Activated CD4-positive, CD25-positive, alpha-beta regulatory T cell treated with anti-CD3 and anti-CD28 coated beads, Interleukin-2, amount 50 U/mL, for 24 hours (primary cell): ENCODE results near the gene COPS4.
"Not testable (repeated sequence)": the region's sequence is repeated elsewhere in the genome, so short reads cannot be mapped to it uniquely, and the experiment has no call there.

ENCODE experiments used
- ATAC-seq, 2 donors: fragments of 150-1000 bp; cut with Tn5 transposase; one replicate each; pipeline ENCODE4 v1.10.0; 2021; ENCODE audit warnings: mild to moderate bottlenecking in 1 of 2, moderate library complexity in 1 of 2

Gene COPS4

DNA sequence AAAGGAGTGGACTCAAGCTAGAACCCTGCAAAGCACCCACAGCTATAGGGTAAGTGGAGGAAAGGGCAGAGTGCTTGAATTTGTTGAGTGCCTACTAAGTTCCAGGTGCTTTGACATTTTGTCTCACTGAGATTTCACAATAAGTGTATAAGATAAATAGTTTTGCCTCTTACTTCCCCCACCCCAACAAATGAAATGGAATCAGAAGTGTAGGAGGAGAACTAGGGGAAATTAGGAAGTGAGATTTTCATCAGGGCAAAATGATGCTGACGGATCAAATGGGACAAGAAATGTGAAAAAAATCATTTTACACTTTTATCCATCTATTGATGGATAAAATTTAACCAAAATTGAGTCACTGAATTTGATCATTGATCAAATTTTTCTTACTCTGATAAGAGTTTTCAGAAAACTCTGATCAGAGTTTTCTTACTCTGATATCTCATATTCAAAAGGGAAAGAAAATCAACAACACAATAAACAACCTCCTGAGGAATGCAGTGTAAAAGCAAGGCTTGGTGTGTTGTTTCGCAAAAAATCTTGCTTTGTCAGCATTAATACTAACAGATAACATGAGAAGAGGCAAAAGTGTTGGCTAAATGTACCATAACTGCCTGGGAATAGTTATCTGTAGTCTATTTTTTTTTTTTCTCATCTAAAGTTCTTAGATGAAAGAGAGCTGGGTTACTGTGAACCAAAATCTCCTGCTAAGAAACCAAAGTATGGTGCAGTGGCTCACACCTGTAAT lies 54.6 kb downstream of the COPS4 start:
- no peak for ATAC-seq

DNA sequence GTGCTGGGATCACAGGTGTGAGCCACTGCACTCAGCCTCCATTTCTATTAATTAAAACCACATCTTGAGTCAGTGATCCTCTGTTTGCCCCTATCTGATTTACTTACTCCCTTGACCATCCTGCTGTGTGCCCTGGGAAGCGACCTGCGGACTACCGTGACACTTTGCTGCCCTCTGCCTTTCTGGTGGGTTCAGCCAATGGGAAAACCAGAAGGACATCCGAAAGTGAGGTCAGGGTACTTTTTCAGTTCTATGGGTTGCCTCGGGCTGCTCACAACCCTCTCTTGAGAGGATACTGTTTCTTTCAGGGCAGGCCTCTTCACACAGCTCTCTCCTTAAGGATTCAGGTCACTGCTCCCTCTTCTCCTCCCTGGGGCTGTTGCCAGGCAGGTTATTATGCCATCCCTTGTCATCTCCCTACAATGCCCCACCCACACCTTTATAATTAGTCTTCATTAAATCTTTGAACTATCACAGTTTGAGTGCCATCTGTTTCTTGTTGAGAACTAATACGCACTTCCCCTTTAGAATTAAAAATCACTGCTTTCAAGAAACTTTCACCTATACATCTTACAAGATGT lies 58.2 kb downstream of the COPS4 start:
- no peak for ATAC-seq

DNA sequence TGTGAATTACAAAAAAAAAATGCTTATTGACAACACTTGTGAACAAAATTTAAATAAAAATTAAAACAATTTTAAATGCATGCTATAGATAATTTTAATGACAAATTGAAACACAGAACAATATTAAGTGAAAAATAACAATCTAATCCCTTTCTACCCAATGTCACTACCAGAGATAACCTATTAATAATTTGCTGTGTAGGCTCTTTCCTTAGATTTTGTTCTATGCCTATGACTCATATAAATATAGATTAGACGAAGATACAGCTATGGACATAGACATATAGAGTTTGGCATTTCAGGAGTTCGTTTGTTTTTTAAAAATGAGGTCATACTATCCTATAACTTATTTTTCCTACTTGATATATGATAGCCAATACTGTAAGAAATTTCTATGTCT lies 61.4 kb downstream of the COPS4 start:
- ATAC-seq, result no peak

DNA sequence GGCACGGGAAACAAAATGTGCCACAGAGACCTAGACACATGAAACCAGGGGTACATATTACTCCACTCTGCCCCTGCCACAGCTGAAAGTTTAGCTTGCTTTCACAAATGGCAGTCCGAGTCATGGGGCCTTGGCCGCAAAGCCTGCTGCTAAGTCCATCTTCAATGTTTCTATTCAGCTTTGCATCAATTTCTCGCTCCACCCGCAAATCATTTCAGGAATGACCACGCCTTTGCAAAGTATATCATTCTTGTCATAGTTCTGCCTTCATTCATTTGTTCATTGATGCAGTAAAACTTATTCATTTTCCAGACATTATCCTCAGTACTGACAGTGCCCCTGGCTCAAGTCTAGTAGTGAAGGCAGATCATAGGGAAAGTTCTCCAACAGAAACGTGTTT lies 70.0 kb downstream of the COPS4 start:
- no peak for ATAC-seq

DNA sequence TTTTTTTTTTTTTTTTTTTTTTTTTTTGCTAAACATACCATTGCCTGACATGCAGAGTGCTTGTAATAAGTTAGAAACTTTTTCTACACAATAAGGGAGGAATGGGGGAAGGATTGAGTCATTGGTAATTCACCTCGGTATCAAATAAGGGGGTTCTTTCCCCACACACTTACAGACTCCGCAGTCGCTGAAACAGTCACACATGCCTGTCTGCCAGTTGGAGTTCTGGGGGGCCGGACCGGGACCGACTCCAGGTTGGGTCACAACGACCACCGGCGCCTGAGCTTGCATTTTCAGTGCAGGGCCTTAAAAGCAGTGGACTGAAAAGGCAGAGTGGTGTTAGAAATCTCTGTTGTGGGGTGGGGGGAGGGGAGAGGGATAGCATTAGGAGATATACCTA lies 72.6 kb downstream of the COPS4 start:
- ATAC-seq, result peak in 1 of 2 donors; percentile 27

DNA sequence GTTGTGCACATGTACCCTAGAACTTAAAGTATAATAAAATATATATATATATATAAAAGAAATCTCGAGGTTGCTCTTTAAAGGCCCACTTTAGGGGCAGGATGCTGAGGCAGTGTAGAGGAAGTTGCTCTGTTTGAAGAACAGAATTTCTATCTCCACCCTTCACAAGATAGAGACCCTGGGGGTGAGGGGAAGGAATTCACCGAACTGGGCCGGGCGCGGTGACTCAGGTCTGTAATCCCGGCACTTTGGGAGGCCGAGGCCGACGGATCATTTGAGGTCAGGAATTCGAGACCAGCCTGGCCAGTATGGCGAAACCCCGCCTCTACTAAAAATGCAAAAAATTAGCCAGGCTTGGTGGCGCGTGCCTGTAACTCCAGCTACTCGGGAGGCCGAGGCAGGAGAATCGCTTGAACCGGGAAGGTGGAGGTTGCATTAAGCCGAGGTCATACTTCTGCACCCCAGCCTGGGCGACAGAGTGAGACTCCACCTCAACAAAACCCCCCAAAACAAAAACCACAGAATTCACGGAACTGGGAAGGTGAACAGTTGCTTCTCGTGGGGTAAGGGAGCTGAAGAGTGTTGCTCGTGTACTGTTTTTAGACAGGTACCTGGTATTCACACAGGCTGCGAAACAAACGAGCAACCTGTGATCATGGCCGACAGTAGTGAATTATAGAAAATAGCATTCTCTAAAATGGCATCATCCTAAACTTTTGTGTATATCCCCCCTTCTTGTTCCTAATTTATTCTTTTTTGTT lies 73.3 kb downstream of the COPS4 start:
- no peak for ATAC-seq

DNA sequence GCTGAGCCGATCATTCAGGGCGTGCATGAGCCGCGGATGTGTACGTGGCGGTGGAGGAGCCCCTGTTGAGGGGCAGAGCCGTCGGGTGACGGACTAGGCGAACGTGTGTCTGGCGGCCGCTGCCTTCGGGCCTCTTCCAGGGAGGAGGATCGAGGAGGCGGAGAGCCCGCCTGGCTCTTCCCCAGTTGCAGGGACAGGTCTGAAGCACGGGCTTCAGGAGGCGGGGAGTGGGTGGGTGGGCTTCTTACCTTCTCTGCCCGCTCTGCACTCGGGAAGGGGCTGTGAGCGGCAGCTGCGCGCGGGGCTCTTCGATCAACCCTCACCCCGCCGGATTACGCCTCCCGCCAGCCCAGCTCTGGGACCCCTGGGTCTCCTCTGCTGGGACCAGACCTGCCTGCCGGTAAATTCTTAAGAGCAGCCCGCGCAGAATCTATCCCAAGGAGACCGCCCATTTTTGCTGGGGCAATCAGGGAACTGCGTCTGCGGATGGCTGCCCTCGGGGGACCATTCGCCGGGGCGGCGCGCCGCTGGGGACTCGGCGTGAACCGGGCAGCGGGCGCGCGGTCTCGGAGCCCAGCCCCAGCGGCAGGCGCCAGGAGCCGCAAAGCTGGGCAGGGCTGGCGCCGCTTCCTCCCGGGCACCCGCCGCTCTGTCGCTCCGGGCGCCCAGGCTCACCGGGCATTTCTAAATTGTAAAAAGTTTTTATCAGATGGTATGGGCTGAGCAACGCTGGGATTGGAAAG lies 74.7 kb downstream of the COPS4 start:
- ATAC-seq, result peak; percentile 24 to 35

DNA sequence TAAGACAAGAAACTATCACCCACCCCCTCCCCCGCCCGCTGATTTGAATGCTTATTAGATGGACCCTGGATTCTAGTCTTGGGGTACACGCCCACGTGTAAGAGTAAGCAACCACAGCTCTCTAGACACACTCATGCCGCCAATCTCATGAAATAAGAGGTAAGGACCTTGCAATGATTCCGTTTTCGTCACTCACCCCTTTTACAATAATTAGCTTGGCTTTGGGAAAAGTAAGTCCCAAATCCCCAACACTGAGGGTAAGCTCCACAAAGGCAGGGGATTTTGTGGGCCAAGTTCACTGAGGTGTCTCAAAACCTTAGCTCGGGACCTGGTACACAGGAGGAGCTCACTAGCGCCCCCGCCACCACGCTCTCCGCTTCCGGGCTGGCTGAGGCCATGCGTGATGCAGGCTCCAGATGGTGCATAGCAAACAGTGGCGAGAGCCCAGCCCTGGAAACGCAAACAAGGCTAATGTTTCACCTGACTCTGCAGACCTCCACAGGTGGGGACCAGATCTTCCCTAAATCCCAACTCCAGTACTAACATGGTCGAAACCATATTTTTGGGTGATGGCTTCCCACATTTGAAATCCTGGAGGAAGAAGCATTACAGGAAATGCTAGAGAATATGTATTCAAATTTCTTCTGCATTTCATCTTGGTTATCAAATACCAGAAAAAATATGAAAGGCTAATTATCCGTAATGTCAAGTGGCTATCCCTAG lies 75.4 kb downstream of the COPS4 start:
- ATAC-seq, result peak; percentile 84 to 85

DNA sequence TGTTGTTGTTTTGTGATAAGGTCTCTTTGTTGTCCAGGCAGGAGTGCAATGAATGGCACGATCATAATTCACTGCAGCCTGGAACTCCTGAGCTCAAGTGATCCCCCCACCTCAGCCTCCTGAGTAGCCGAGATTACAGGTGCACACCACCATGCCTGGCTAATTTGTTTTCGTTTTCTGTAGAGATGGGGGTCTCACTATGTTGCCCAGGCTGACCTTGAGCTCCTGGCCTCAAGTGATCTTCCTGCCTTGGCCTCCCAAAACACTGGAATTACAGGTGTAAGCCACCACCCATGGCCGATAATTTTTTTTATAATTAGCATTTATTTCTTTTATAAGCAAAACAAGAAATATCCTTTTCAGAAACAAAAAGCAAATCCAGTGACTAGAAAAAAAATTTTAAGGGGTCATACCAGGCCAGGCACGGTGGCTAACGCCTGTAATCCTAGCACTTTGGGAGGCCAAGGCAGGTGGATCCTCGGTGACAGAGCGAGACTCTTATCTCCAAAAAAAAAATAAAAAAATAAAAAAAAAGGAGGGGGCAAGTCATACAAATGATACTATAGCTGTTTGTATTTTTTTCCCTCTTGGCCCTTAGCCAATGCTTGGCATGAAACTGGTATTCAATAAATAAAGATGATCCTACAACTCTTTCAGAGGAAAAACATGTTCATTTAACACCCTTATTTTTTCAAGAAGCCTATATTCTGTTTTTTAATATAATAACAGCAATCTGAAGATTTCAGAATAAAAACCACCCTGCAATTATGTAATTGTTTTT lies 76.2 kb downstream of the COPS4 start:
- ATAC-seq, result no peak

DNA sequence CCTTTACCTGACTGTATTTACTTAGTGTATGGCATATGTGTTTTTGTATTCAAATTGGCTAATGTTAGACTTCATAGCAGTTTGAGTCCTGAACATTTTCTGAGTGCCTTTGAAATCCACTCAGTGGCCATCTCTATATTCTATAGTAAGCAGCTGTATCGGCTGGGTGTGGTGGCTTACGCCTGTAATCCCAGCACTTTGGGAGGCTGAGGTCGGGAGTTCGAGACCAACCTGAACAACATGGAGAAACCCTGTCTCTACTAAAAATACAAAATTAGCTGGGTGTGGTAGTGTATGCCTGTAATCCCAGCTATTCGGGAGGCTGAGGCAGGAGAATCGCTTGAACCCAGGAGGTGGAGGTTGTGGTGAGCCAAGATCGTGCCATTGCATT lies 76.8 kb downstream of the COPS4 start:
- ATAC-seq, result not testable (repeated sequence)

DNA sequence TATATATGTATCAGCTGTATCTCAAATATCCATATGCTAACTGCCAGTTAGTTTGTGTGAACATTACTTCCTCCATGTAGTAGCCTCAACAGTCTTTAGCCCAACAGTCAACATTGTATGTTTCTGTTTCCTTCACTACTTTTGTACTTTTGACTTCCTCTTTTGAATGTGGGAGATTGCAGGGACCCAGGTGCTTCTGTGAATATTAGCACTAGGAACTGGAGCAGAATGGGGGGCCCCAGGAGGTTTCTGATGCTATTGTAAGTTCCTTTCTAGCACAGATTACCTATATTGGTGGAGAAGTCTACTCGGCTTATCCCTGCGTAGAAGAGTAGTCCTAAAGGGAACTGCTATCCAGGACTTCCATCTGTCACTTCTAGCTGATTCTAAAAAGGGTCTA lies 77.2 kb downstream of the COPS4 start:
- no peak for ATAC-seq

DNA sequence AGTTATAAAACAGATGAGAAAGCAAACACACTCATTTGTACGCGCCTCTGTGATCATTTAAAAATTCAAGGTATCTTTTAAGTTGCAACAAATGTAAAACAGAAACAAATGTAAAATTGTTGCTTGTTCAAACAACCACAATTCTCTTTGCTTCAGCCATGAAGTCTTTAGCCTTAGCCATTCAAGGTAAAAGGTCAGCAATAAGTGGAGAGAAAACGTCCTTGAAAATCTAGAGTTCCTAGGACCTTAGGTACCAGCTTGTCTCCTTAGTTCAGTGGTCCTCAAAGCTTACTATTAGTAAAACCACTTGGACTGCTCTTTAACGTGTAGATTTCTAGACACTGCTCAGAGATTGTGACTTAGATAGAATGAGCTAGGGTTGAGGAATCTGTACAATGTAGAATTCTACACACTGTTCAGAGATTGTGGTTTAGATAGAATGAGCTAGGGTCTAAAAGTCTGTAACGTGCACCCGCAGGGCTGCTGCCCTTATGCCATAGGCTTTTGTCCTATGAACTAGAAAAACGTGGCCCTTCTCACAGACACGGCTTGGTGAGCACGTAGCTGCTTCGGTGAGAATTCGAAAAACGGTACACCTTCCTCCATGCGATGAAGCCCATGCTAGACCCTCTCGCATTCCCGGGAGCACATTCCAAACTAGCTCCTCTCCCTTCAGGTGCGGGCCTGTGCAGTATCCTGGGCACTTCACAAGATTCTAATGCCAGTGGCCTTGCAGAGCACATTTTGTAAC lies 77.9 kb downstream of the COPS4 start:
- ATAC-seq, result no peak

DNA sequence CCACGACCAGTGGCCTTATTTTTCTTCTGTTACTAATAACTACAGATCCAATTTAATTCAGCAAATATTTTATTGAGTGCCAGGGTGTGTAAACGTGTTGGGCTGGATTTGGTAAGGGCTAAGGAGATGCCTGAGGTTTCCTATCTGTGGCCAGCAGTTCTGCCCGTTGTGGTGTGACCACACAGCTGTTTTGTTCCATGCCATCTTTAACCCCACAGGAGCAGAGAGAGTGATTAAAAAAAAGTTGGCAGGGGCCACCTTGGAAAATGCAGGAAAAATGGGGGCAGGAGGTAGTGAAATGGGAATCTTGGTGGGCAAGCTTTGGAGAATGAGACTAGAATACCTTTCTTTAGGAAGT lies 78.4 kb downstream of the COPS4 start:
- ATAC-seq, result no peak

DNA sequence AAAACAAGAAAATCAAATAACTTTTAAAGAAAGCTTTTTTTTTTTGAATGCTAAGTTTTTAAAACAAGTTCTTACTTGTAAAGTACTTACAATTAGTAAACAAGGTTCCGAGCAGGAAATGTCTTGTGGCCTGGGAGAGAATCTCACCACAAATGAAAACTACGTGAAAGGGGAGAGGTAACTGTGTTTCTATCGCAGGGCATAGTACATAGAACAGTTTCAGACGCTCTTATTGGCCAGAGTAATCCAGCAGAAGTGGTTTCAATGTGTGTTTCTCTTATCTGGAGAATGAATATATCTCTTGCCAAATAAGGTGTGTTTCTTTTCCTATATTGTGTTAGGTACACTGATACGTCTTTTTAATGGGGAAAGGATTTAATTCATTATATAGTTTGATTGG lies 79.6 kb downstream of the COPS4 start, which contains the start of gene PLAC8:
Gene PLAC8, minus strand, starts transcription at position 154 of the 400 bp plus-strand sequence. CDS start 6,808 bp downstream, outside the sequence.
- ATAC-seq, result peak in 1 of 2 donors; percentile 16

DNA sequence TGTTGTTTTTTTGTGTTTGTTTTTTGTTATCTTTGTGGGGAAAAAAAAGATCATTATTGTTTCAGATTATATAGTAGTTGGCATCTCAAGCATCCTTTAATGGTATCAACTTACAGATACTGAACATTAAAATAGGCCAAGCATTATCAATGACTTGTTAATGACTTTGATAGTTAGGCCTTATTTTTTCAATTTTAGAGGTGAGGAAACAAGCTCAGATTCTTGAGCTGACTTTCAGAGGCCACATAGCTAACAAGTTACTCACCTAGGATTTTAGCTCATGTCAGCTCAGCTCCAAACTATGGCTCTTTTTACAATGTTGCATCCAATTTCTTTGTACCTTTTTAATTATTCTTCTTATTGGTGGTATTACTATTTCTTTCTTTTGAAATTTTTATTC lies 80.0 kb downstream of the COPS4 start:
- no peak for ATAC-seq

DNA sequence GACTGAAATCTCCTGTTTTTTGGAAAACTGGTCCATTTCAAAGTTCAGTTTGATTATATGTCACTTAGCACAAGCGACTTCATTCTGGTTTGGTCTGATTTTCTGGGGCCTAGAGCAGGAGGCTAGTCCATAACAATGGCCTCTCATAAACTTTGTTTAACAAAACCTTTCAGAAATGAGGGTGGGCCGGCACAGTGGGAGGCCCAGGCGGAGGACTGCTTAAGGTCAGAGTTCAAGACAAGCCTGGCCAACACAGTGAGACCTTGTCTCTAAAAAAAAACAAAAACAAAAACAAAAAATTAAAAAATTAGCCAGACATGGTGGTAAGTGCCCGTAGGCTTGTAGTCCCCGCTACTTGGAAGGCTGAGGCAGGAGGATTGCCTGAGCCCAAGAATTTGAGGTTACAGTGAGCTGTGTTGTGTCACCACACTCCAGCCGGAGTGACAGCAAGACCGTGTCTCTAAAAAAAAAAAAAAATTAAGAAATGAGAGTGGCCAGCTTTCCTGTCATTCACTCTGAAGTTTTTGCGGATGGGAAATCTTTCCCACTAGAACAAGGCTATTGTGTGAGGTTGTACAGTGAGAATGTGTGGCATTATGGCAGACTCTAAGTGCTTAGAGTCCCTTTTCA lies 80.8 kb downstream of the COPS4 start:
- ATAC-seq, result no peak

DNA sequence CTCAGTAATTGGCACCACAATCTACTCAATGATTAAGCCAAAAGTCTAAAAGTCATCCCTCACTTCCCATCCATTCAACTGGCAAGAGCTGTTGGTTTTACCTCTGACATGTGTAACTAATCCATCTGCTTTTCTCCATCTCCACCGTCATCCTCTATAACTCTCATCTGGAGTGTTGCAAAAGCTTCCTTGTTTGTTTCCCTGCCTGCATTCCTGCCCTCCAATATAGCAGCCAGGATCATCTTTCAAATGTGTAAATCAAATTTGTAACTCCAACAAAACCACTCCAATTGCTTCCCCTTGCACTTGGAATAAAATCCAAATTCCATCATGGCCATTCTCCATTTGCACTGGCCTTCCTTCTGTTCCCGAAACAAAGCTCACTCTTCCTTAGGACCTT lies 83.9 kb downstream of the COPS4 start:
- no peak for ATAC-seq

DNA sequence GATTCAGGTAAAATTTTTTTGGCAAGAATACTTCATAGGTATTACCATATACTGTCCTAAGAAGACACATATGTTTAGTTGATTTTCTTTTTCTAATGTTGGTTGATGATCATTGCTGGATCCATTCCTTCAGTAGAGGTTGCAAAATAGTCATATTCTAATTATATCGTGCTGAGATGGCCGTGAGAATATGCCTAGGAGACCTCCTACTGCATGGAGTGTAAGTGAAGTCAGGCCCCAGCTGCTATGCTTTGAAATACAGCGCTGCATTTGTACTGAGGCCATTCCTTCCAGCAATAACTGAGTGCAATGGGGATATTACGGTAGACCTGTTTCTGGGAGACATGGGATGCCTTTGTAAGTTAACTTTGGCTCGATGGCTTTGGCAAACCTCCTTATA lies 86.3 kb downstream of the COPS4 start:
- ATAC-seq, result no peak

DNA sequence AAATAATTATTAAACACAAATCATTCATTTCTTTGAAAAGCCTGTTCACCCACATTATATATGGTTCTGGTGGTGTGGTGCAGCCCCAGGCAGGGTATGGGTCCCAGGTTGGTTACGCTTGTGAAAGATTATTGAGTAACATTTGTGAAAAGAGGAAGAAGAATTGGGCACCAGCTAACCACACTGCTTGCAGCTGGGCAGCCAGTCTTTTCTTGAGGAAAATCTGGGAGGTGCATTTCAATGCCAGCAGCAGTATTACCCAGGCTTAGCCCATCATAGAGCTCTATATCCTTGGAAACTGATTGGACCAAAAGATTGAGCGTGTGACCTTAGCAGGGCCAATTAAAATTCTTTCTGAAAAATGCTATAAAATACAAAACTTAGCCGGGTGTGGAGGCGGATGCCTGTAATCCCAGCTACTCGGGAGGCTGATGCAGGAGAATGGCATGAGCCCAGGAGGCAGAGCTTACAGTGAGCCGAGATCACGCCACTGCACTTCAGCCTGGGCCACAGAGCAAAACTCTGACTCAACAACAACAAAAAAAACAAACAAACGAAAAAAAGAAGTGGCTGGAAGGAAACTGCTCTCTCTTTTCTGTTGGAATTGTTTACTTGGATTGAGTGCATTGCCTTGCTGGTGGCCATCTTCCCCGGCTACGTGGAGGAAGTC lies 89.3 kb downstream of the COPS4 start:
- no peak for ATAC-seq
